HG03442 (cell line): ENCODE data around the gene DHX30.

Experiments
- ATAC-seq: cut with Tn5 transposase; IDR thresholded peaks from one replicate; pipeline ENCODE4 v1.9.1; 2021; ENCODE audit warnings: mild to moderate bottlenecking, moderate library complexity; ENCODE audit not compliant: unreplicated experiment

The DHX30 gene

DNA sequence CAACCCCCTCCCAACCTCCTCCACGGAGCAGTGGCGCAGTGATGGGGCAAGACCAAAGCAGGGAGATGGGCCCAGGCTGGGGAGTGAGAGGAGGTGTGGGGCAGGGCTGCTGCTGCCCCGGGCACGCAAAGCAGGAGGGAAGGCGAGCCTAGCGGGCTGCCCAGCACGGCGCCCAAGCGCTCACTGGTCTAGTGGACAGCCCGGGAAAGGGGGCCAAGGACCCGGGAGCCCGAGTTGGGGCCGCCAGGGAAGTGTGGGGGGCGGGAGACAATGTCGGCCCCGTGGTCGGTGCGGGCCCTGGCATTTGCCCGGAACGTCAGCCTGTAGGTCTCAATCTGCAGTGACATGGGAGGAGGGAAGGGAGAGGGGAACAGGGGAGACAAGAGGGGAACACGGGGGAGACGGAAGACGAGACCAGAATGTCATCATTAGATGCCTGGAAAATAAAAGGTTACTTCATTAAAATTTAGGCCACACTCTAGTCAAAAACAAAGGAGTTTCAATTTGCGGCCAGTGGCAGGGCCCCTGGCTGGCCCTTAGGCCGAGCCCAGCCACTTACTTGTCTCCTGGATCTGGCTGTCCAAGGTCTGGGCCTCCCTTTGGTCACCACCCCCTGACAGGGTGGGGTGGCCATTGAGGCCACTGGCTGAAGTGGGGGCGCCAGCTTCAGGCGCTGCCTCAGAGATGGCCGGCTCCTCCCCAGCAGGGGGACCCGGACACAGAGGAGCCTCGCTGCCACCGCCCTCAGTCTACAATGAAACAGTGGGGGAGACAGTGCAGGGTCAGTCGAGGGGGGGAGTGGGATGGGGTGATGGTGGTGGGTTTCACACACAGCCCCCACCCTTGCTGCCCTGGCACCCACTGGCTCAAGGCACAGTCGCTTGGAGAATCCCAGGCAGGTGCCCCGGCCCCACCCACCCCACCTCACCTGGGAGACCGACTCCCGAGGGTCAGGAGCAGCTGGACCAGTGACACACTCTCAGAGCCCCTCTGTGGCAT is 50.0 kb downstream of the DHX30 start:
- ATAC-seq = no peak

DNA sequence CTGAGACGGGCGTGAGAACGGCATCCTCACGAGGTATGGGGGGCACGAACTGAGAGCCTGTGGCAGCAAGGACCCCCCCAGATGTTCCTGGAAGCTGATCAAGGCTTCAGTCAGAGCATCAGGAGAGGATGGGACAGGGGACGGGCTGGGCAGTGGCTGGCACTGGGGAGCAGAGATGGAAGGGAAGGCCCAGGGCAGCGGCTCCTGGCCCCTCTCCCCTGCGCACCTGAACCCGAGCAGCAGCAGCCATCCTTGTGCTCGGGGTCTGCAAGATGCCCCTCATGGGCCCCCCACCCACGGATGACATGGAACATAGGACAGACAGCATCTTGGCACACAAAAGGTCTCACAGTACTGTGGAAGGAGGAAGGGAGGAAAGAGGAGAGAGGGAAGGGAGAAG is 51.3 kb downstream of the DHX30 start:
- ATAC-seq = no peak

DNA sequence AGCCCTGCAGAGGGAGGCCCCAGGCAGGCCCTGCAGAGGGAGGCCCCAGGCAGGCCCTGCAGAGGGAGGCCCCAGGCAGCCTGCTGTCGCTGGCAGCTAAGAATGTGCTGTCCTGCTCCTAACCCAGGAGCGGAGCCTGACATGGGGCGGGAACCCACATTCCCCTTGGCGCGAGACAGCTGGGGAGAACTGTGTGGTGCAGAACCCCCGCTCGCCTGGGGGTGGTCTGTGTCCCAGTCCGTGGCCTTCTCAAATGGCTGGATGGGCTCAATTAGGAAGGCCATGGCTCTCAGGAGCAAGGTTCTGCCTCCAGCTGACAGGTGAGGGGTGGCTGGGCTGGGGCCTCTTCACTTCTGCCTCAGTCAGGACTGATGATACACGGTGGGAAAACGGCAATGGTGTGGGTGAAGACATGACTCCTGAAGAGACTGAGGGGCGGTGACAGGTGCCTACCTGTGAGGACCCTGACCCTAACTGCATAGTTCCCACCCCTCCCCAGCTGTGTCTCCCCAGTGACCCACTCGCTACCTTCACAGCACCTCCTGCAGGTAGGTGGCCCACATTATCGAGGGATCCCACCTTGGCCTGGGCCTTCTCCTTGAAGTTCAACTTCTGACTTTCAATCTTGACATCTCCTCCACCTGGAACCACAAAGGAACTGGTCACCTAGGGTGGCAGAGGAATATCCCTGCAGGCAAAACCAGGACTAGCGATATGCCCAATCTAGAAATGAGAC is 52.0 kb downstream of the DHX30 start:
- ATAC-seq = no peak

DNA sequence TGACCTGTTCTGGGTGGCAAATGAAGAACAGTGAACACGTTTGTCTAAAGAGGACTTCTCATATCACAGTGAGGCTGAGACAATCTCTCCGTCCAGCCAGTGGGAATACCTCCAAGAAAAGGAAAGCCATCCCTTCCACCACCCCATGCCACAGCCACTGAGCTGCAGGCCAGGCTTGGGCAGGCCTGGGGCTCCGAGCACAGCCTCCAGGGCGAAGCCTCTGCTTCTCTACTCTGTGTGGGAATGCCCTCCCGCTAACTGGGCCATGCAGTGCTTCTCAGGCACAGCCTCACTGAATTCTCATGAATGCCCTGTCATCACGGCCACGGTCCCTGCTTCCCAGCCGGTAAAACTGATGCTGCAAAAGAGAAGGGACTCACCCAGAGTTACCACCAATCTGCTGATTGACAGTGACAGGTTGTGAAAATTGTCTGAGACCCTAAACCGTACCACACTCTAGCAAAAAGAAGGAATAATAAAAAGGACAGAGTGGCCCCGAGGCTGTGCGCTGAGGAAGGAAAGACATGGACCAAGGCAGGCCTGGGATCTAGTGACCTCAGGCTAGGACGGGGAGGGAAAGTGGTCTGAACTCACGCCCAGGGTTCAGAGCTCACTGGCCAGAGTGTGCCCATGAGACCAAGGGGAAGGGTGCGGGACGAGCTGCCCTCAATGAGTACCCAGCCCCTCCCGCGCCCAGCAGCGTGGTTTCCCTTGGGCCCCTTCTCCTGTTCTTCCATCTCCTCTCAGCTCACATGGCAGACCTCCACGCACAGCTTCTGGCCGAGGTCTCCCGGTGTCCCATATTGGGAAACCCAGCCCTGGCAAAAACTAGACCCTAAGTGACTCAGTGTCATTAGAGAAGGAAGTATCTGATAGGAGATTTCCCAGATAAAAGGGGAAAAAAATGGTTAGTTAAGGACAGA is 52.8 kb downstream of the DHX30 start:
- ATAC-seq = no peak

DNA sequence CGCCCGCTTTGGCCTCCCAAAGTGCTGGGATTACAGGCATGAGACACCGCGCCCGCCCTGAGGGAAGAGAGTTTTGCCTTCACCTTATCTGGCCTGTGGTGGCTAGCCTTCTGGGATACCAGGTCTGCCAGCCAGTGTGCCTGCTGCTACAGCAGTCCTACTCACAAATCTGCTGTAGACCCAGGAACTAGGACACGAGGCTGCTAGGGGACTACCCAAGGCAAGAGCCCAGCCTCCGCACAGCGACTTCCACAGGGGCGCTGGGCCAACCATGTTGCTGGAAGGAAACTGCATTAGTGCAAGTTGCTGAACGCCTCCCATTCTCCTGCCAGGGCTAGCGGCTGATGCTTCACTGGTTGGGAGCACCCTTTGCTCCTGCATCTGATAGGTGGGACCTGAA is 53.7 kb downstream of the DHX30 start:
- ATAC-seq = no peak

DNA sequence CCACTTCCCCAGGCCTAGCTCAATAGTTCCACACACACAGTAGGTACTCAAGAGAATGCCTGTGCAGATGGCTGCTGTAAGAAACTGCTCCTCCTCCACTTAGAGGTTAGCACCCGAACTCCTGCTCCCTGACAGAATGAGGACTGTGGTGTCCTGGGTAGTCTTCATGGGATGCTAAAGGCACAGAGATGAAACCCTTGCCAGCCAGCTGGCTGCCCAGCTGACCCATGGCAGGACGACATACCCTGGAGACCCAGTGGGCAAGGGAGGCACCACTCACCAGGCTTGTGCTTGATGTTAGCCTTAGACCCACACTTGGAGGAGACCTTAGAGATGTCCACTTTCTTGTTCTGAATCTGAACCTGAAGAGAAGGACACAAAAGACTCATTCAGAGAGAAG is 54.2 kb downstream of the DHX30 start:
- ATAC-seq = no peak

DNA sequence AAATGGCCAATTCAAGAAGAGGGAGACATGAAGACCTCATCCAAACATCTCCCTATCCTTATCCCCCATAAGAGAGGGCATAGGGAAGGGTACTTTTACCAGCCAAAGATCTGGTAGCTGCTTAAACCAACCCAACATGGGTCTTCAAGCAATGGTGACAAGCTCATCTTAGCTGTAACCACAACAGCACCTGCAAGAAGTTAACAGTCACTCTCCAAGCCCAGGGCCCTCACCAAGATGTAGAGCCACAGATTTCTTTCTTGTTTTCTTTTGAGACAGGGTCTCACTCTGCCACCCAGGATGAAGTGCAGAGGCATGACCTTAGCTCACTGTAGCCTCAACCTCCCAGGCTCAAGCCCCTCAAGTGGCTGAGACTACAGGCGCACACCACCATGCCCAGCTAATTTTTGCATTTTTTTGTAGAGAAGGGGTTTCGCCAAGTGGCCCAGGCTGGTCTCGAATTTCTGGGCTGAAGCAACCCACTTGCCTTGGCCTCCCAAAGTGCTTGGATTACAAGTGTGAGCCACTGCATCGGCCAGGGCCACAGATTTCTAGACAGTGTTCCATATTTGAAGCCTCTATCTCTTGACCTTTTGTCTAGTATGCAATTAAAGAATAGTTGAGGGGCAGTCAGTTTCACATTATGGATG is 57.1 kb downstream of the DHX30 start:
- ATAC-seq = no peak

DNA sequence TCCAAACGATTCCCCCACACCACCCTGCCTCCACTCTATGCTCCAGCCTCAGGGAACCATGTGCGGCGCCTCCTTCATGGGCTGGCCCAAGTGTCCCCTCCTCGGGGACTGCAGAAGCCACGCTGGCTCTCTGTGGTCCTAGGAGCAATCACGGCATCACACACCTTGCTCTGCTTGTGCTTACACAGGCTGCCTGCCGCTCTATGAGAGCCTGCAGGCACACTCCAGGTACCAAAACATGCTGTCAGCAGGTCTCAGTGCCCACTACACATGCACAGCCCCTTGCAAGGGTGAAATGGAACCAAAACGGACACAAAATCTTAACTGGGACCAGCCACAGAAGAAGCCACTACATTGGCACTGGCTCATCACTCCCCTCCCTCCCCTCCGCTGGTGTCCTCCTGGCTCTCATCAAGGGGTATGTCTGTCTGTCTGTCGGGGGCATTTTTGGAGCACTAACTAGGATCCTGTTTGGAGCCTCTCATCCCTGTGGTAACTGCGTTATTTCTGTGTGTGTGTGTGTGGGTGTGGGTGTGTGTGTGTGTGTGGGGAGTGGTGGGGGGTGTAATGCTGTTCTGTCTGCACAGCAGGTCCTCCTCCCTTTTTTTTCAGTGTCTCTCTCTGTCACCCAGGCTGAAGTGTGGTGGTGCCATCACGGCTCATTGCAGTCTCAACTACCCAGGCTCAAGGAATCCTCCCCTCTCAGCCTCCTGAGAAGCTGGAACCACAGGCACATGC is 60.6 kb downstream of the DHX30 start:
- no peak for ATAC-seq

DNA sequence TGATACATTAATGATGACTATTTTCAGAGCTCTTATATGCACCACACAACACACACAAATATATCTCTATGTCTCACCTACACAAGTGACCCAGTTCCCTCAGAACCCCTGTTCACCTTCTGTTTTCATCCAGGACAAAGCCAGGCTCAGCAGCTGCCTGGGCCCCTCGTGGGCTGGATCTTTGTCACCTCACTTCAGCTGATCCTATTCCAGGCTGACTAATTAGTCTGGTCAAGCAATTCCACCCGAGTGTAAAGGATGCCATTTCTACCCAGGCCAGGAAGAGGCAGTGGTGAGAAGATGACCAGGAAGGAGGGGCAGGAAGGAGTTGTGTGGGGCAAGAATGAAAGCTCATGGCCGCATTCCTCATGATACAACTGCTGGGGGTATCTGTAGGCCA is 62.3 kb downstream of the DHX30 start:
- no peak for ATAC-seq

DNA sequence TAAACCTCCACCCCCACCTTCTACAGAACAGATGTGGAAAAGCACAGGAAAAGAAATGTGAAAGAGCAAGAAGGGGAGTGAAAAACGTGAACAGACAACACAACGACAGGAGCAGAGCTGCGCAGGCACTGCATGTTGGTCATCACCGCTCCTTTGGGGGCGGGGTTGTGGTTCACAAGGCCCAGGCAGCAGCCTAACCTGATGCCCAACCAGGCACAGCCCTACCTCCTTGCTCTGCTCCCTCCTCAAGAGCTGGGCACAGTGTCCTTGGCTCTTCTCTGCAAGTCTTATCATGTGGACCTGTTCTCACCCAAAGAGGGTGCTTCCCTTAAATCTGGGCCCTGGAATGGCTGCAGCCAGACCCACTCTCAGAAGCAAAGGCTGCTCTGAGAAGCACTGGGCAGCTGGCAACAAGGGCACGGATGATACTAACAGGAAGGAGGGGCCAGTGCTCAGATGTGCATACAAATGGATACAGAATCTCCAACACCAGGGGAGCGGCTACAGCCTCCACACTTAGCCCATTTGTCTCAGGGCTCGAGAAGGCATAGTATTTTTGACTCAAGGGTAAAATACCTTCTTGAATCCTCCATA is 64.6 kb downstream of the DHX30 start:
- ATAC-seq = no peak

DNA sequence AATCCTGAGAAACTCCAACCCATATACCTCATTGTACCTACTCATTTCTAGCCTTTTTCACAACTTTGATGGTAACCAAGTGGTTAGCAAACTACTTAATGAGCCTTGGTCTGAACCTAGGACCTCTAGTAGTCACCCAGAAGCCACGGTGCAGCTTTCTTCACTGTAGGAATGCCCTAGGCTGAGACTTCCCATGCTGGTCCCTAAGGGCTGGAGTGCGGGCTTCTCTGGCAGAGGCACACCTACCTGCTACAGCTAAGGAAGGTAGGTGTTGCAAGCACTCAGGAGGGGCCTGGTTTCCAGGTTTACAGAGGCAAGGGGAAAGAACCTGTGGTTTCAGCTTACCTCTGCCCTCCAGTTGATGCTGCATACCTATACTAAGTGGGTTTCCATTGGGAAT is 65.4 kb downstream of the DHX30 start:
- ATAC-seq = no peak

DNA sequence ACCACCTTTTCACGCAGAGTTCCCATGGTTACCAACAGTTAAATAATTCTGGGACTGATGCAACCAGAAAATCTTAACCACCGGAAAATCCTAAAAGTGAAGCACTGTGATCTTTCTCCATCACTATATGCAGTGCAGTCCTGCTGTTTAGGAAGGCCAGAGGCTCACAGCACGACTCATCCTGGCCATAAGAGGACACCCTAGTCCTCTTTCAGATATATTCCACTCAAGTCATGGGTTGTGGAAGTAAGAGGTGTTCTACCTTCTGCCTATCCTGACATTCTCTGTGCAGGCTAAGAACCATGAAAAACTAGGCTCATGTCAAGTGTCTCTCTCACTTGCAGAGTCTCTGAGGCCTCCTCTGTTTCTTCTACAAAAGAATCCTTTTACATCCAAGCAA is 67.2 kb downstream of the DHX30 start:
- no peak for ATAC-seq

DNA sequence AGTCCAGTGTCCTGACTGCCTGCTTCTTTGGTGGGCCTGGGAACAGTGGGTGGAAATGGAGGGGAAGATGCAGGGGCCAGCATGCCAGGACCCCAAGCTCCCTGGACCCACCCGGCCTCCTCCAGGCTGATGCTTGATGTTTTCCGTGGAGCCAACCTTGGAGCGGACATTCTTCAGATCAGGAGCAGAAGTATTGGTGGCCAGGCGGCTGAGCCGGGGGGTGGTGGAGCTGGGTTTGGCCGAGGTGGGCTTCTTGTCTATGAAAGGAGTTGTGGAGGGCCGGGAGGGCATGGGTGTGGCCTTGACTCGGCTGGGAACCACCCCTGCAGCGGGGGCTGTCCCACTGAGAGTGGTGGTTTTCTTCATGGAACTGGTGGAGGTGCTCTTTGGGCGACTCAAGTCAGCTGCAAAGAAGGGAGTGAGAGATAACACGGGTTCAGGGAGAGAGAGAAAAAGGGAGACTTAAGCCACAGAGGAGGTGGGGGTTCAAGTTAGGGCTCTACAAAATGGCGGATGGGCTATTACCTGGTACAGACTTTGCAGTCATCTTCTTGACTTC is 67.8 kb downstream of the DHX30 start:
- ATAC-seq = no peak

DNA sequence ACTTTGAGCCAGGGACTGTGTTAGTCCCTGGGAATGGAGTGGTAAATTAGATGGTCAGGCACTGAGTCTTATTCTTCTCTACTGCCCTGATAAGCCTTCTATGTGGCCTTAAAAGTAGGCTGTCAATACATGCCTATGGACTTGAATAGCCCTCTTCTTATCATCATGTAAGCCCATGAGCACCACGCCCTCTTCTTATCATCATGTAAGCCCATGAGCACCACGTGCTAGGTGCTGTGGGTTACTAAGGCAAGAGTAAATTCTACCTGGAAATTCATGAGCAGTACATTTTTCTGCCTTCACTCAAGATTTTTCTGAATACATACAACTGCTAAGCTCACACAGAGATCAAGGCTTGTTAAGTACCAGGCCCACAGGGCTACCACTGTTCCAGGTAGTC is 68.5 kb downstream of the DHX30 start:
- no peak for ATAC-seq

DNA sequence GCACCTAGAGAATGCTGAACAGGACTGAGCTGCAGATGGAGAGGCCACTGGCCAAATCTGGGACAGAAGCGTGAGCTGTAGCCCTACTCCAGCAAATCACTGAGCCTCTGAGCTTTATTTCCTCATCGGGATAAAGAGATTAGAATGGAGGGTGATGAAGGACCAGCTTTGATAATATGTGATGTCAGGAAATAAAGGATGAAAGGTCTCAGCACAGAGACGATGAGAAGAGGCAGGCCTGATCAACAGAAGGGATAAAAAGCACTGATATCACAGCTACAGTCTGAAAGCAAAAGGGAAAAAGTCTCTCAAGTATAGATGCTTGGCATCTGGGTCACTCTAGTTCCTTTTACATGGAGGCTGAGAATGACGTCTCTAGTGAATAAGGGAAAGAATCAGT is 70.0 kb downstream of the DHX30 start:
- ATAC-seq = no peak

DNA sequence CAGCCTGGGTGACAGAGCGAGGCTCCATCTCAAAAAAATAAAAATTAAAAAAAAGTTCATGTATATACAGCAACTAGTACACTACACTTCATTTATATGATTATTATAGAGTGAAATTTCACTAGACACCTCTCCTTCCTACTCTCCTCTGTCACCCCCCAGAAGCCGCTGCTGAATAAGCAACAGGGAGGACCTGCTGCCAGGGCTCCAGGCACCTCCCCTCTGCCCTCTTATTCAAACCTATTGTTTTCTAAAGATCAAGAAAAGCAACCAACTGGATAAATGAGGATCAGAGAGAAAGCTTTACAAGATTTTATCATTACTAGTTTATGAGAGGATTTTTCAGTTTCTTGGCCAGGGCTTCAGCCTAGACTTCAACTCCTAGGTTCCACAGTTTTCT is 71.5 kb downstream of the DHX30 start:
- ATAC-seq = no peak

DNA sequence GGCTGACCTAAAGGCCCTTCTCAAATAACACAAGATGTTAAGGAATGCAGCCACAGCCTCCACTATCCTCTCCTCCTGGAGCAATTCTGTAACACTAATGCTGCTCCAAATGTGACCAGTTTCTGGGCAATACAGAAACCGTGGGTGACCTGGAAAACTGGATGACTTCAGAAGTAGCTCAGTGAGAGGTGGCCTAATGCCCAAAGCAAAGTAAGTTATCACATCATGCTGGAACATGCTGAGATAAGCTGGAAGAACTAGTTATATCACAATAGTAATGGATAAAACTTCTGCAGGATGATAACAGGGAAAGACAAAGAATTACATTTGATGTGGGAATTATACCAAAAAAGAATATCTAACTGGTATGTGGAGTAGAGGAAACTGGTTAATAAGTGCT is 72.0 kb downstream of the DHX30 start:
- no peak for ATAC-seq

DNA sequence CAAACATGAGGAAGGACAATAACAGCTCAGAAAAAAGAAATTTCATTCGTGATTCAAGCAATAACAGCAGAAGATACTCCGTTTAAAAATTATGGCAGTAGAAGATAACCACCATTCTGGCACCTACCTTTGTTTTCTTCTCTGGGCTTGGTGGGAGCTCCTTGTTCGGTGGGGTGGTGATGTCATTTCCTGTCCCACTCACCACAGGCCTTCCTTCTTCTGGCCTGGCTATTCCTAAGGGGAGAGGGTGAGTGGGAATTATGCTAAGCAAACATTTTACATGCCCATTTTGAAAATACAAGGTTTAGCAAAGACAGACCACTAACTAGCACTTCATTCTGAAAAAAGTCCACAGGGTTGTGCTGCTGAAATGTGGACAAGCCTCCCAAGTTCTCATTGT is 74.4 kb downstream of the DHX30 start:
- ATAC-seq = no peak

DNA sequence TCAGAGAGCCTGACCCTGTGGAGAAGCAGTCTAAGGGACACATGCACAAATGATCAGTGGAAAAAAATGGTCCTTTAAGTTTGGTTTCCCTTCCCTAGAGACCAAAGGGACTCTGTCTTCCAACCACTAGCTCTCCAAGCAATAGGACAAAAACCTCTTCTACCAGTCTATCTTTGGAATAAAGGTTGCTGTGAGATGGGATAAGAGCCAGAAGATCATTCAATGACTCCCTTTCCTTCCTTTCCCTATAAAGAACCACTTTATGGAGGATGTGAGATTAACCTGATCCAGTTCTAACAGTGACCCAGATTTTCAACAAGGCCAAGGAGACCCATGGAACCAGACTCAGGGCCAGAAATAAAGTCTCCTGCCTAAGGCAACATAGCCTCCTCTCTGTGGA is 74.8 kb downstream of the DHX30 start:
- no peak for ATAC-seq
